GM19463 (cell line): ENCODE measurements around the gene PPIL1.

Experiments used
- ATAC-seq: cut with Tn5 transposase; IDR thresholded peaks from one replicate; pipeline ENCODE4 v1.9.1; 2021; ENCODE audit warnings: mild to moderate bottlenecking, moderate library complexity; ENCODE audit not compliant: unreplicated experiment

The PPIL1 gene

DNA sequence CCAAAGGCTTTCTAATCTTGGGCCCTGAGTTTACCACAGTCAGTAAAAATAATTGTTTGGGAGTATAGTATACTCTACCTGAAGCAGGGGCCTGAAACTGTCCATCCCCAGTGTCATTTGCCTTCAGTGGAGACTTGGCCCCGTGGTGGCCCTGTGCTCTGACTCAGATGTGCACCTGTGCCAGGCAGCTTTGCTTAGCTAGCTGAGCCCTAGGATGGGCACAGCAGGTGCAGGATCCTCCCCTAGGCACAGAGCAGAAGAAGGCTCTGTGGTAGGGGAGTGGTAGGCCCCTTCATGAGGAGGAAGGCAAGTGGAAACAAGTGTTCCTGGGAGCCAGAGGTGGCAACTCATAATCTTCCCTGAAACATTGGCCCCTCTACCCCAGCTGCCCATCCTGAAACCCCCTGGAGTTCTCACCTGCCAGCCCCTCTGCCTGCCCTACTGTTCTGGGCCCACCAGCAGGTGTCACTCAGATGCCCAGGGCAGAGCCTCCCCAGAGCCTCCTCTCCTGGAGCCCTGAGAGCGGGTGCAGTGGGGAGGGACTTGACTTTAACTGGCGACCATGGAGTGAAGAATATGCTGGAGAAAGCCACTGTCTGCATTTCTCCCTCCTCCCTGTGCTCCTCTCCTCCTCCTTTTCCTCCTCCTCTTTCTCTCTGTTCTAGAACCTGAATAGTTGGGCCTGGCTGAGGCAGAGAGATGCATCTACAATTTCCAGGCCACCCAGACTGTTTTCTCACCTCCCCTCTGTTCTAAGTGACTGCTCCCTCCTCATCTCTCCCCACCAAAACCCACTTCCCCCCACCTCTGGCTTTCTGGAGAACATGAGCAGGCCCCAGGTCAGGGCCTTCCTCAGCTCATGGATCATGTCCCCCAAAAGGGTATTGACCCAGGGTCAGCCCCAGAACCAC lies 38.2 kb downstream of the PPIL1 start:
- no peak for ATAC-seq

DNA sequence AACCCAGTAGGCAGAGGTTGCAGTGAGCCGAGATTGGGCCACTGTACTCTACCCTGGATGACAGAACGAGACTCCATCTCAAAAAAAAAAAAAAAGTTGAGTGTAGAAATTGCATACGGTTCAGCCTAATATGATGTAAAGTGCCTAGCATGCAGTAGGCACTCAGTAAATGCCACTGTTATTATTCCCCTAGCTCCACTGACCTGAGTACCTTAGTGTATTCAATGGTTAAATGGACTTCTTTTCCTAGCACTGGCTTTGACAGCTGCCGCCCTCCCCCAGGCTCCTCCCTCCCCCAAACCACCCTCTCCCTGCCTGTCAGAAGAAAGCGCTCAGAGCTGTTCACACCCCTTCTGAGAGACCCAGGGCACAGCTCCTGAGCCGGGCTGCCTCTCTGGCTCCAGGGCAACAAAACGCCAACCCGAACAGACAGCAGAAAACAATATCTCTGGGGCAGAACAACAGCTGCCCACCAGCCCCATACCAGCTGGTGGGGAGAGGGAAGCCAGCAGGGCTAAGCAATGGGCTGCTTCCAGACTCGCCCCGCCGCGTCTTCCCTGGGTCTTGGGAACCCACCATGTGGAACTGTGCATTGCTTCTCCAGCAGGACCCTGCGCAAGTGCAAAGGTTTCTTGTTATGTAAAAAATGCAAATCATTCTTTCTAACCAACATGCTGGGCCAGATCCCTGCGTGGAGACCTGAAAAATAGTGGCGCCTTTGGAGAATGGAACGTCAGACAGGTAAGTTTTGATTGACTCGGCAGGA lies 39.8 kb downstream of the PPIL1 start:
- ATAC-seq = no peak

DNA sequence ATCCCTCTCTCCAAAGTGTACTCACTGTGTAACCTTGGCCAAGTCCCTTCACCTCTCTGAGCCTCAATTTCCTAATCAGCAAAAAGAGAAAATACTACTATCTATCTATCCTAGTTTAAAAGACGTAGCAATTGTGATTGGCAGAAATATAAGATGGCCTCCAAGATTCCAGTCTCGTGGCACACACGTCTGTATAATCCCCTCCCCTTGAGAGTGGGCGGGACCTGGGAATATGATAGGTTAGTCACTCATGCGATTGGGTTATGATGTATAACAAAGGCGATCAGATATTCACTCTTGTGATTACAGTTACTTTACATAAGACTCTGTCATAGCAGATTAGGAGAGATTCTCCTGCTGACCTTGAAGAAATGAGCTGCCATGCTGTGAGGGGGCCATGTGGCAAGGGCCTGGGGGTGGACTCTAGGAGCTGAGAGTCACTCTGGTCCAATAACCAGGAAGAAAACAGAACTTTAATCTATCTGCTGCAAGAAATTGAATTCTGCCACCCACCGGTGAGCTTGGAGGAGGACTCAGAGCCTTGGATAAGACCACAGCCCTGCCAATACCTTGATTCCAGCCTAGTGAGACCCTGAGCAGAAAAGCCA lies 41.3 kb downstream of the PPIL1 start:
- ATAC-seq = no peak

DNA sequence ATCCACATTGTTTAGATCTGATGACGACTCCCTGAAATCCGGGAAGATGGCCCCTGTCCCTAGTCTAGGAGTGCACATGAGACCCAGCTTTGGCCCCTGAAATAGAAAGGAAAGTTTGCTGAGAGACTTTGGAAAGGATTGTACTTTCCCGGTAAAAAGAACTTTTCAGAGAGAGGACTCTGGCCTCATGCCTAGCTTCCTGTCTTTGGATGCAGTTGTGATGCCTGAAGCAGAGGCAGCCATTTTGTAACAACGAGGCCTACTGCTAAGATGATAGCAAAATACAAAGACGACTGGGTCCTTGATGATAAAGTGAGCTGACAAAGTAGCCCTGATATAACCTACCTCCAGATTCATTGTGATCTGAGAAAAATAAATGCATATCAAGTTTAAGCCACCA lies 42.3 kb downstream of the PPIL1 start:
- ATAC-seq = no peak

DNA sequence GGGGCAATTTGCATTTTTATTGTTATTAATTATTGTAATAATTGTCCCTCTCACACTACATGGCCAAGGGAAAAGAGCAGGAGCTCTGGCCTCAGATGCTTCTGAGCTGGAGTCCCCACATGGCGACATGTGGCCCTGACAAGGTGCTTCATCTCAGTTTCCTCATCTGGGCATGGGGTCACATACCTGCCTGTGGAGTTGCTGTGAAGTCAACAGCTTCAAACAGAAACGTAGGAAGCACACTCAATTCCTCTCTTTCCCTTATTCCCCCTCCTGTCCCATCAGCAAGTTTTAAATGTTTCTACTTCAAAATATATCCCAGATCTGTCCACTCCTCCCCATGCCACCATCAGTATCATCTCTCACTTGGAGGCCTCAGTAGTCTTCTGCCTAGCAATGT lies 44.0 kb downstream of the PPIL1 start:
- no peak for ATAC-seq

DNA sequence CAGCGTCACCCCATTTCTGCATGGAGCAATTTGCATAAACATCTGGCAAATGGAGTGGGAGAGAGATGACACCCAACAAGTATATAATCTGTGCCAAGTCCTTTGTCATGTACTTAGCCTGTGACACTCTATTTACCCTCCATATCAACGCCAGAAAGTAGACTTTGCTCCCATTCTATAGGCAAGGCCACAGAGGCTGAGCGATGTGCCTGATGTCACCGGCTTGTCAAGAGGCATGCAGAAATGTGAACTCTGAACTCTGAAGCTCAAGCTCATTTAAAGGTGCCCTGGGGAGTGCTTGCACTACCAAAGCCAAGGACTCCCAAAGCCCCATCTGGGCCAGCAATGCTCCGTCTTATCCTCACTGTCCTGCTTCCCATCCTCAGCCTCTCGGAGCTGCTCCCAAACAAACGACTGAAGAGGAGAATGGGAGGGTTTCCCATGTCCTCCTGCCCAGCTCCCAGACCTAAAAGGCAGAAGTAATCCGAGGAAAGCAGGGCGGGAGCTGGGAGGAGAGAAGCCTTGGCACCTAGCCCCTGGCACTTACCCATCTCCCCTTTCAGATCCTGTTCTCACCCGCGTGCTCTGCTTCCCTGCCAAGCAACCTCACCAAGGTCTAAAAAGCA lies 44.6 kb downstream of the PPIL1 start:
- ATAC-seq = no peak

DNA sequence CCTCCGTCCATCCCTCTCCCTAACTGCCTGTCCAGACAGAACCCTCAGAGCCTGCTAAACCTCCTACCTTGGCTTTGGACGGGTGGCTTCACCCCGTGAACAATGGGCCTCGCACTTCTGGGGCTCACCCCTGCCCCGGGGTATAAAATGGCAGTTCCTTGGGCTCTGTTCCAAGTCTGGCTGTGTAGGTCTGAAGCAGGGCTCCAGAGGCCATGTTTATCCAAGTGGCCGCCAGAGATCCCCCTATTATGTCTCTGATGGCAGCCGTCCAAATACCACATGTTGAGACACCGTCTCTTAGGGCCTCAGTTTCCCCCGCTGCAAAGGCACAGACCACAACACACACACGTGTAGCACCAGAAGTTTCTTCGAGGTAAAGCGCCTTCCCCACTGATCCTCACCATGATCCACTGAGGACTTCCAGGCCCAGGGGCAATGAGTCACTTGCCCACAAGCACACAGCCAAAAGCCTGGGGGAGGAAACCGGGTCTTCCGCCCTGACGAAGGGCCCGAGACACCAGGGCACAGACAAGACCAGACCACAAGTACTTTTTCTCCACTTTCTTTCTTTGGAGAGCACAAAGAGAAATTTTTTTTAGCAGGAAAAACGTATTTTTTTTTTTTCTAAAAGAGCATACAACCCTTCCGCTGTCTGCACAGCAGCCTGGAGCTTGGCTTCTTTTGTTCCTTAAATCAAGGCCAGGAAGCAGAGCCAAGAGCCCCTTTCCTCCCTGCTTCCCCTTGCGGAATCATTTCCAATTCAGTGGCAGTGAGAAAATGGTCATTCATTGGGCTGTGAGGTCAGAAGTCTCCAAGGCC lies 47.1 kb downstream of the PPIL1 start:
- ATAC-seq = no peak

DNA sequence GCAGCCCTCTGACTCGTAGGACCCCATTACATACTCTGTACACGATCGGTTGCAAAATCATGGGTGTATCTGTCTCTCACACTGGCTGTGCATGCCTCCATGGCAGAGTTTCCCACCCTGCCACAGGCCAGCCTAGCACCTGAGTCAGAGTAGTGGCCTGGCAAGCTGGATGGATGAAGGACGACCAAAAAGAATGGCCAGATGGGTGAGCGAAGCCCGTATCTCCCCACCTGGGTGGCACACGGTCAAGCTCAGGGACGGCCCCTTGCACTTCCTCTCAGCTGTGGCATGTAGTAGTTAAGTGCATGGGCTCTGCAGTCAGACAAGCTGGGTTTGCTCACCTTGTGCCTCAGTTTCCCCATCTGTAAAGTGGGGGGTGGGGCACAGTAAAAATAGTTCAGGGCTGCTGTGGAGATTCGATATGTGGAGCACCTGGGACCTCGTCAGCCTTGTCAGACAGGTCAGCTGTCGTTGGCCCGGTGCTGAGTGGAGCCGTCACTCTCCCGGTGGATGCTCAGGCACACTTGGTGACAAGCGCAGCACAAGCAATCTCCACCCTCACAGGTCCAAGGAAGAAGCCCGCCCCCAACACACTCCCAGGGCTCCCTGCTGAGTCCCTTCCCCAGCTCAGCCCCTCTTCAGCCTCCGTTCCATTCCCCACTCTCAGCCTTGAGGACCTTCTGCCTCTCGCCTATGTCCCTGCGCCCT lies 47.9 kb downstream of the PPIL1 start:
- no peak for ATAC-seq

DNA sequence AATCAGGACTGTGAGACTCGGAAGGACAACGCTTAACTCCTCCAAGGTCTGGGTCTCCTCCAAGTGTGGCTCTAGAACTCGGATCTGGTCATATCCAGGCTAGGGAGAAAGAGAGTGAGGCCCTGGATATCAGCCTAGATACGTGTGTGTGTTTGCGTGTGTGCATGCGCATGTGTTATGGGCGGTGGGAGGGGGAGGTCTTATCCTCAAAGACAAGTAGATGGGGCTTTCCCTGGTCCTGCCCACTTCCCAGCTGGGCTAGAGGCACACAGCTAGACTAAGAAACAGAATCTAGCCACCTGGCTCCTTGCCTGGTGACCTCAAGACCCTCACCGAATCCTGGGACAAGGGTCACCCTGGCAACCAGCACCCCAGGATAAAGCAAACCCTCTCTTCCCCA lies 48.6 kb downstream of the PPIL1 start:
- ATAC-seq = no peak

DNA sequence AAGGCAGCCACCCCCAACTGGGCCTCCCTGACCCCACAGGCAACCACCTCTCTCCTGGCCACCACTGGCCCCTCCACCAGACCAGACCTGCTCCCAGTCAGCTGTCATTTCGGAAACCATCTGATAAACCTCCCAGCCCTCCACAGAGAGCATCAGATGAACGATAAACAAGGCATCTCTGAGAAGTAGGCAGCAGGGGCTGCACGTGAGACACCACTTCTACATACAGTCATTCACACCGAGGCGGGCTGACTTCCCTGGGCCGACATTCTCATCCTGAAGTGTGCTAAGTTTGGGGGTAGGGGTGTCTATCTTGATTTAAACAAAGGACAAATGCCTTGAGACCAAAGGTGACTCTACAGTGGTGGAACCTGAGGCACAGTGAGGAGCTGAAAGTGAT lies 49.2 kb downstream of the PPIL1 start:
- ATAC-seq = no peak

DNA sequence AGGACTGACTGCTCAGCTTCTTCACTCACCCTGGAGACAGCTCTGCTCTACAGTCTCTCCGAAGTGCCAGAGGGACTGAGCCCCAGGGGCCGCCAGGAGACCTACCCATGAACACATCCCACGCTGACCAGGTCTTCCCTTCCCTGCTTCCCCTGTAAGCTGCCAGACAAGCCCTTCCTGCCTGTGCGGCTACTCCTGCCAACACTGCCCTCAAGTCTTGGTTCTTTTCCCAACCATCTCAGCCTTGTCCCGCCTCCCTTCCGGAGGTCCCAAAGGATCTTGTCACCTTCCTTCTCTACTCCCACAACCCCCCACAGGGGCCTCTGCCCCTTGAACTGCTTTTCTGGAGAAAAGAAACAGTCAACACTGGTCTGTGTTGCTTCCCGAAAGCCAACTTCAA lies 50.4 kb downstream of the PPIL1 start:
- no peak for ATAC-seq

DNA sequence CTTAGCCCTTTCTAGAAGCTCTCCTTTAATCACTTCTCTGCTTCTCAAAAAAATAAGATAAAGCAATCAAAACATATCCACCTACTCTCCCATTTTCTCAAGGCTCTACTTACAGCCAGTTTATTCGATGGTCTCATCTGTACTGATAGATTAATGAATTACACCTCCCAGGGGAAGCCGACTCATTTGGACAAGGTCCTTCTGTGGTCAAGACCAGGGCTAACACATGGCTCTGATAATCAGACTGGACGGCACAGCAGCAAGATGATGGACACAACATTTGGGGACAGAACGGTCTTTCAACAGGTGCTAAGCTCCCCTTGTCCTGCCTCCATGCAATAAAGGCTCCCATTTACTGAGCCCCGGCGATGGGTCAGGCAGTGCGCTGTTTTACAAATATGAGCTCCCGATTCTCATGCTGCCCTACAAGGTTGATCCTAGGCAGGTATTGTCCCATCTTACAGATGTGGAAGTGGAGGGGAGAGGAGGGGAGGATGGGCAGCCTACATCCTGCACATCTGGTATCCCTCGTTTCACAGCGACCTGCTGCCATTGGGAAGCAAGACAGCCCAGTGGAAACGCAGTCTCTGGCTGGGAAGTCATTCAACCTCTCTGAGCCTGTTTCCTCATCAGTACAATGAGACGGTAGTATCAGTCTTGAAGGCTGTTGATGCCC lies 51.0 kb downstream of the PPIL1 start:
- no peak for ATAC-seq

DNA sequence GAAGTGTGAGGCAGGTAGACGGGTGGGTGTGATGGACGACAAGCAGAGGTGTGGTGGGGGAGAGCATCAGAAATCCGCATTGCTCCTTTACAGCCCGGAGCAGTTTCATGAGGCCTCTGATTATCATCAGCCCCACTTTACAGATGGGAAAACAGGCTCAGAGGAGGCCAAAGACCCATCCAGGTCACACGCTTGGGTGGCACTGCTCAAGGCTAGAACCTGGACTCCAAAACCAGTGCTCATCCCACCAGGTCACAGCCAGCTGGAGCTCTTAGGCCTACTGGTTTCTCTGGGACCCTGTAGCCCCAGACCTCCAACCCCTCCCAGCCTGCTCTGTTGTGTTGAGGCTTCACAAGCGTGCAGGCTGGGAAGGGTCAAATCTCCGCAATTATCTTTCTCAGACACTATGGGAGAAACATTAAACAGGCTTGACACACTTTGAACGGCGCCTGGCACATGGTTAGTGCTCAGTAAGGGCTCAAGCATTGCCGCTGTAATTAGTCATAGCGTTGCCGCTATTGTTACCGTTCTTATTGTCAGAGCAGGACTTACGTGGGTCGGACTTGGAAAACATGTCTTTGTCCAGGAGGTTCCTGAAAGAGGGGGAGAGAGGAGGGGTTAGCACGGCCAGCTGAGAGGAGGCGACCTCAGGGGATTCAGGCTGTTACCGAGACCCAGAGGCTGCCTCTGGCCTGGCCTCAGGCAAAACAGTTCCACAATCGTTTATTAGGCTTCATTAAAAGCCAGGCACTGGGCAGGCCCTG lies 51.9 kb downstream of the PPIL1 start:
- no peak for ATAC-seq

DNA sequence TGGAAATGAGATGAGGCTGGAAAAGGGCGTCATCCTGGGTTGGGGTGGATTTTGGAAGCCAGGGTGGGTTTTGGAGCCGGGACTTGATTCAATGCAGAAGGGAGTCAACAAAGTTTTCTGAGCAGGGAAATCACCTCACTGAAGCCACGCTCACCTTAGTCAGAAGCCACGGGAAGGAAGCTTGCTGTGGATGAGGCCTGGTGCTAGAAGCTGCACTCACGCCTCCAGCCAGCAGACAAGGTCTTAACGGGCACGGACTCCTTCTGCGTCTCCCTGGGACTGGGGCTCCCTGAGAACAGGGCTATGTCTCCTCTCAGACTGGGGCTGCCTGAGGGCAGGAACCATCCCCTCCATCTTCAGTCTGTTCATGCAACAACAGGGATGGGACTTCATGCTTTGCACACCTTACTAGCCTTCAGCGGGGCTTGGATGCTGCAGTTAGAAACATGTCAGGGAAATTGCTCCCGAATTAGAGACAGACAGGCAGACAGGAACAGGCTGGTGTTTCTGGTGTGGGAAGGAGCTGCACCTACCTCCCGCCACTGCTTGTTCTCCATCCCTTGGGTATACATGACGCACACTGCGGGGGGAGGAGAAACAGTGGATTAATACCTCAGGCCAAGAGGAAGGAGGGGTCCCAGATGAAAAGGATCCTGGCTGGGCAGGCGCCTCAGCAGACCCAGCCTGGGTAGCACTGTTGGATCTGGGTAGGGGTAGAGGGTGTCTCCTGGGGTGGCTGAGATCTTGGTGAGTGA lies 52.8 kb downstream of the PPIL1 start:
- ATAC-seq = no peak

DNA sequence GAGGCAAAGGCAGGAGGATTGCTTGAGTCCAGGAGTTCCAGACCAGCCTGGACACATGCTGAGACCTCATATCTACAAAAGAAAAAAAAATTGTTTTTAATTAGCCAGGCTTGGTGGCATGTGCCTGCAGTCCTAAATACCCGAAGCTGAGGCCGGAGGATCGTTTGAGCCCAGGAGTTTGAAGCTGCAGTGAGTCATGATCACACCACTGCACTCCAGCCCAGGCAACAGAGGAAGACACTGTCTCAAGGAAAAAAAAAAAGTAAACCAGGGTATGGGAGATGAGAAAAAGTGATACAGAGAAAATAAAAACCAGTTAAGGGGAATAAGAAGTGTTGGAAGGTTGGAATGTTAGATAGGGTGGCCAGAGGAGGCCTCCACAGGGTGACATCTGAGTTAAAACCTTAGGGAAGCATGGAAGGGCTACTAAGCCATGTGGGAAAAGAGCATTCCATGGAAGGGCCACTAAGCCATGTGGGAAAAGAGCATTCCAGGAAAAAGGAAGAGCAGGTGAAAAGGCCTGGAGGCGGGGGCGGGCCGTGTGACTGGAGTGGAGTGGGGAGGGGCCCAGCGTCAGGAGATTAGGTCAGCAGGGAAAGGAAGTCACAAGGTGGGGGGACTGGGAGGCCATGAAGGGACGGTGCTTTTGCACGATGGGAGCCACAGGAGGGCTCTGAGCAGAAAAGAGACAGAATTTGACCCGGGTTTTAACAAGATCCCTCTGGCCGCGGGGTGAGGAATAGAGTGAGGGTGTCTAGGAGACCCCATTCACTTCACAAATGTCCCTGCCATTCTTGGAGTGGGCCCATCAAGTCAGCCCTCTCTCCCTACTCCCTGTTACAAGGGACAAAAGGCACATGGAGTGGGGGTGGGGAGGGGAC lies 53.7 kb downstream of the PPIL1 start:
- ATAC-seq = no peak

DNA sequence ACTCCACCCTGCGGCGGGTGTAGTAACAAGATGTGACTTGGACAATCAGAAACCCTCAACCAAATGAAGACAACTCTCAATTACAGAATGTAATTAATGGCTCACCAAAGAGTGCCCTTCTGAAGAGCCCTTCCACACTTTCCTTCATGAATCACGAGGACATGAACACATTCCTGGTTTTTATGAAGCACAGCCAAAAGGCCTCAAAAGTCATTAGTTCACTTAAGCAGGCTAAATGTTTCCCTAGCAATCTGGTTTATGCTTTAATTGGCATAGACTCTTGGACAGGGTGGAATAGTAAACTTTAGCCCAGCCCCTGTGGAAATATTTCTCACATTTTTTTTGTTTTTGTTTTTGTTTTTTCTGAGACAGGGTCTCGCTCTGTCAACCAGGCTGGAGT lies 55.8 kb downstream of the PPIL1 start:
- no peak for ATAC-seq

DNA sequence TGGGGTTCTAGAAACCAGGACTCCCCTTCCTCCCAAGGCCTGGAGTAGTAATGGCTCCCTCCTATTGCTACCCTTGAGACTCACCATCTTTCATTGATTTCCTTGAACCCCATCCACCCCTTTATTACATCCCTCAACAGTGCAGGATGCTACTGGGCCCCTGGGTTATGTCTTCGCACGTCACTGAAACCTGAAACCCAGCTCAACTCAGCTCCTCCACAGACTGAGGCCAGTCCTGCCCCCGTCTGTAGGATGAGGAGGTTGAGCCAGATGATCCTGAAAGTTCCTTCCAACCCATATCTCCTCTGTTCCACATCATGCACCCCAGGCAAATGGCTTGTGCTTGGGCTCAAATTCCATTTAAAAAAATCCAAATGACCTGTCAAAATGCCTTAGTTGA lies 56.8 kb downstream of the PPIL1 start:
- no peak for ATAC-seq
